Astrocyte of the cerebellum (primary cell): ENCODE results near the gene PDE4D.
"Not testable (repeated sequence)": the region's sequence is repeated elsewhere in the genome, so short reads cannot be mapped to it uniquely, and the experiment has no call there.

ENCODE experiments used
- DNase-seq: peaks from one replicate; pipeline ENCODE4 v3.0.0-alpha.2; 2011; ENCODE audit warnings: low read depth
- H3K4me3 ChIP-seq: 2 replicates; pipeline ENCODE4 v1.5.1; 2011; ENCODE audit warnings: mild to moderate bottlenecking, low read depth, low read length, moderate library complexity
- in situ Hi-C: cut with HindIII; loops from 2 replicates; pipeline ENCODE4 v1.10.0; 2017; ENCODE audit warnings: low sequenced_read_pairs
- TF ChIP-seq, protein P1 (sequence below): IDR thresholded peaks from 2 replicates; pipeline ENCODE4 v1.5.1; 2012; ENCODE audit warnings: low read length, low read depth, moderate library complexity, mild to moderate bottlenecking; ENCODE audit errors: missing control alignments

Gene PDE4D

DNA sequence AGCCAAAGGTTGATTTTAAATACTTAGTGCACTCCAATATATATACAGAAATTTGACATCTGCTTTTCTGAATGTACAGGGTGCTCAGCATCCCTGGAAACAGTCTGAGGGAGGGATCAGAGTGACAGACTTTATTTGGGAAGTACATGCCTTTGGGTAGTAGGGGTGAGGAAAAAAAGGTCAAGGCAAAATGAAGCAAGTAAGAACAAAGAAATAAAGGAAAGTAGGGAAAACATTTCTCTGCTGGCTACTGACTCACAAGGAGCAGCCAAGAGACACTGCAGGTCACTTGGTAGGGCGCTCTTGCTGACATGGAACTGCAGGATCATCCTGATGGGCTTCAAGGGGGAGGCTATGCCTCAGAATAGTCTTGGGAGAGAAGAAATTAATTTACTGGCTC is 929.7 kb downstream of the PDE4D start:
- no peak overlapping the region for H3K4me3 ChIP-seq
- DNase-seq: no peak
- TF ChIP-seq, protein P1, sequence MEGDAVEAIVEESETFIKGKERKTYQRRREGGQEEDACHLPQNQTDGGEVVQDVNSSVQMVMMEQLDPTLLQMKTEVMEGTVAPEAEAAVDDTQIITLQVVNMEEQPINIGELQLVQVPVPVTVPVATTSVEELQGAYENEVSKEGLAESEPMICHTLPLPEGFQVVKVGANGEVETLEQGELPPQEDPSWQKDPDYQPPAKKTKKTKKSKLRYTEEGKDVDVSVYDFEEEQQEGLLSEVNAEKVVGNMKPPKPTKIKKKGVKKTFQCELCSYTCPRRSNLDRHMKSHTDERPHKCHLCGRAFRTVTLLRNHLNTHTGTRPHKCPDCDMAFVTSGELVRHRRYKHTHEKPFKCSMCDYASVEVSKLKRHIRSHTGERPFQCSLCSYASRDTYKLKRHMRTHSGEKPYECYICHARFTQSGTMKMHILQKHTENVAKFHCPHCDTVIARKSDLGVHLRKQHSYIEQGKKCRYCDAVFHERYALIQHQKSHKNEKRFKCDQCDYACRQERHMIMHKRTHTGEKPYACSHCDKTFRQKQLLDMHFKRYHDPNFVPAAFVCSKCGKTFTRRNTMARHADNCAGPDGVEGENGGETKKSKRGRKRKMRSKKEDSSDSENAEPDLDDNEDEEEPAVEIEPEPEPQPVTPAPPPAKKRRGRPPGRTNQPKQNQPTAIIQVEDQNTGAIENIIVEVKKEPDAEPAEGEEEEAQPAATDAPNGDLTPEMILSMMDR: no peak
- in situ Hi-C loops: no loop called here

DNA sequence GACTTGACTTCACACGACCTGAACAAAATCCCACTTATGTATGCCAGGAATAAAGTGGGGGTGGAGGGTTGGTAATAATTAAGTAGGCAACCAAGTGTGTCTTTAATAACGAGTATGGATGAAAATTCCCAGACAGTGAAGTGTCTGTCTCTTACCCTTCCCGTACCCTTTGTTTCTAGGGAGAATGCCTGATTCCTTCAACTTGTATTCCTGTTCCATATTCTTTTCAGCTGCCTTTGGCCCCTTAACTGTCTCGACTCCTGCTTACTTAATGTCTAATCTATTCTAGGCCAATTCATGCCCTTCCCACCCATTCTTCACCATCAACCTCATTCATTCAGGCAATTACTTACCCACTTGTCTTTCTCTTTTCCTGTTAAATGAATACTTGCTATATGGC is 930.2 kb downstream of the PDE4D start:
- TF ChIP-seq, protein P1: no peak
- H3K4me3 ChIP-seq: no peak overlapping the region

DNA sequence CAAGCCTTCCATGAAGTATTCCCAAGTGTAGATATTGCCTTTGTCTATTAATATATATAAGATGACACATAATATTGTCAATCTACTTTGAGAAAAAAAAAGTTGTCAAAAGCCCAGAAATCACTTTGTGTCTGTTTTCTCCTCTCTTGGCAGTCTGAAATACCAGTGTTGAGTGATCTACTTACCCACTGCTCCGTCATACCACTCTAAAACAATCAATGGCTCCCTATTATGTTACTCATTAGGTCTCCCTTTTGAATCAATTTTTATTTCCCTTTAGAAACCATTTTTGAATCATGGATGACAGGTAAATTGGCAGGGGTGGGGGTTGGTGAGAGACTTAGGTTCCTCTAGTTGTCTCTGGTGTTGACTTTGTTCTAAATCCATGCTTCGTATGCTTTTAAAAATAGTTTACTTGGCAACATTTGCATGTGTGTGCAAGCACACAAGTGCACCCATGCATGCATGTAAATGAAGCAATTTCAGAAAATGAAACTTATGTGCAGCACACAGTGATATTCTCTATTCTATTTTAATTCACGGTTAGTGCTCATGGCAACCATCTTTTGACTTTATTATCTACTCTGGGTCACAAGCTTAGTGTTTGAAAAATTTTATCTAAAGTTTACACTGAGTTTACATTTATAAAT is 931.8 kb downstream of the PDE4D start:
- H3K4me3 ChIP-seq: no peak overlapping the region
- in situ Hi-C loops: no loop called here
- no peak for DNase-seq
- TF ChIP-seq, protein P1: no peak

More for the DNA sequence above, 930.2 kb downstream of the PDE4D start:
- in situ Hi-C loops: no loop called here
- DNase-seq: no peak

DNA sequence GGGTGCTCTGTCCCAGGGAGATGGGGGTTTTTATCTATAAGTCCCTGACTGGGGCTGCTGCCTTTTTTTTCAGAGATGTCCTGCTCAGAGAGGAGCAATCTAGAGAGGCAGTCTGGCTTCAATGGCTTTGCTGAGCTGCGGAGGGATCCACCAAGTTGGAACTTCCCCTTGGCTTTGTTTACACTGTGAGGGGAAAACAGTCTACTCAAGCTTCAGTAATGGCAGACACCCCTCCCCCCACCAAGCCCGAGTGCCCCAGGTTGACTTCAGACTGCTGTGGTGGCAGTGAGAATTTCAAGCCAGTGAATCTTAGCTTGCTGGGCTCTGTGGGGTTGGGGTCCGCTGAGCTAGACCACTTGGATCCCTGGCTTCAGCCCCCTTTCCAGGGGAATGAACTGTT is 934.8 kb downstream of the PDE4D start:
- in situ Hi-C loops: no loop called here
- H3K4me3 ChIP-seq: no peak overlapping the region
- TF ChIP-seq, protein P1: no peak
- DNase-seq: no peak

DNA sequence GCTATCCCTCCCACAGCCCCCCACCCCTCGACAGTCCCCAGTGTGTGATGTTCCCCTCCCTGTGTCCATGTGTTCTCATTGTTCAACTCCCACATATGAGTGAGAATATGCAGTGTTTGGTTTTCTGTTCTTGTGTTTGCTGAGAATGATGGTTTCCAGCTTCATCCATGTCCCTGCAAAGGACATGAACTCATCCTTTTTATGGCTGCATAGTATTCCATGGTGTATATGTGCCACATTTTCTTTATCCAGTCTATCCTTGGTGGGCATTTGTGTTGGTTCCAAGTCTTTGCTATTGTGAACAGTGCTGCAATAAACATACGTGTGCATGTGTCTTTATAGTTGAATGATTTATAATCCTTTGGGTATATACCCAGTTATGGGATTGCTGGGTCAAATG is 940.3 kb downstream of the PDE4D start:
- in situ Hi-C loops, H3K4me3 ChIP-seq: not testable (repeated sequence)

DNA sequence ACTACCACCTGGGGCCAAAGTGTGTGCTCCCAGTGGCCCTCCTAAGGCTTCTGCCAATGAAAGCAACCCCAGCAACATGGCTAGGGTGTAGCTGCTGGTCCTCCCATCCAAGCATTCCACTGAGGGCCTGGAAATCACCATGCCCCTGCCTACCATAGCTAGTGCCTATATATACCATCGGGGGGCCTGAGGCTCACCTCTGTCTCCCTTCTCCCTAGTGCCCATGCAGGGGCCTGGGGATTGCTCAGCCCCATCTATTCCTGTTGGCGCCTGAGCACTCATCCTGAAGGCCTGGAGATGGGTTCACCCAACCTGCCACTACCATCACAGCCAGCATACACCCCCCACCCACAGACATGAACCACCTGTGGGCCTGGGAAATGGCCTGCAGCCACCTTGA is 943.3 kb downstream of the PDE4D start:
- in situ Hi-C loops: no loop called here
- H3K4me3 ChIP-seq: no peak overlapping the region
- TF ChIP-seq, protein P1: no peak
- no peak for DNase-seq

More for the DNA sequence above, 940.3 kb downstream of the PDE4D start:
- not testable (repeated sequence) for DNase-seq

DNA sequence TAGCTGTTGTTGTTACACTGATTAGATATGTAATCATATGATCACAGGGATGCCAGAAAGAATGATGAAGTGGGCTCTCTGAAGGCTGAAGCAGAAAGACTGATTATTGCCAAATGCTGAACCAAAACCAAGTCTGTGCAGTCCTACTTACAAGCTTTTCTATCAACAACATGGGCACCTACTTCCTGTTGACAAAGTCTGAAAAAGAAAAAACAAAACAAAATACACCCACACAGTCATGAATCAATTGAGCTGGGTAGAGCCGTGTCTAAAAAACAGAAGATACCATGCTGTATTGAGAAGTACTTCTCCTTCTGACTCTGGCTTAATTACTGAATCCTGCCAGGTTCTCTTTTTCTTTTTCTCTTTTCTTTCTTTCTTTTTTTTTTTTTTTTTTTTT is 947.3 kb downstream of the PDE4D start:
- TF ChIP-seq, protein P1: no peak
- in situ Hi-C loops: no loop called here
- DNase-seq: no peak
- no peak overlapping the region for H3K4me3 ChIP-seq
